Measurements from ENCODE around the gene ITSN1.
"Not testable (repeated sequence)": the region's sequence is repeated elsewhere in the genome, so short reads cannot be mapped to it uniquely, and the experiment has no call there.

The ITSN1 gene

GRCh38 chr21:33642027-33642895 is at the start of gene ITSN1:
TSS of gene ITSN1 (plus strand) at chr21:33642501. CDS start at chr21:33718829, 76,328 bp downstream.
- DNase-seq = peak; percentile 97

- DNase-seq = no peak
Measured at GRCh38 chr21:33598051-33598450, 44.2 kb upstream of the ITSN1 start.

DNA sequence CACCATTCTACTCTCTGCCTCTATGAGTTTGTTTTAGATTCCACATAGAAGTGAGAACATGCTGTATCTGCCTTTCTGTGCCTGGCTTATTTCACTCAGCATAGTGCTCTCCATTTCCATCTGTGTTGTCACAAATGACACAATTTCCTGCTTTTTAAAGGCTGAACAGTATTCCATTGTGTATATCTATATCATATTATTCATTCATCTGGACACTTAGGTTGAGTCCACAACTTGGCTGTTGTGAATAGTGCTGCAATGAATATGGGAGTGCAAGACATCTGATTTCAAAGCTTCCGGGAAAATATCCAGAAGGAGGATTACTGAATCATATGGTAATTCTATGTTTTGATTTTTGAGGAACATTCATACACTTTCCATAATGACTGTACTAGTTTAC is 33.7 kb upstream of the ITSN1 start:
- no peak for DNase-seq

DNA sequence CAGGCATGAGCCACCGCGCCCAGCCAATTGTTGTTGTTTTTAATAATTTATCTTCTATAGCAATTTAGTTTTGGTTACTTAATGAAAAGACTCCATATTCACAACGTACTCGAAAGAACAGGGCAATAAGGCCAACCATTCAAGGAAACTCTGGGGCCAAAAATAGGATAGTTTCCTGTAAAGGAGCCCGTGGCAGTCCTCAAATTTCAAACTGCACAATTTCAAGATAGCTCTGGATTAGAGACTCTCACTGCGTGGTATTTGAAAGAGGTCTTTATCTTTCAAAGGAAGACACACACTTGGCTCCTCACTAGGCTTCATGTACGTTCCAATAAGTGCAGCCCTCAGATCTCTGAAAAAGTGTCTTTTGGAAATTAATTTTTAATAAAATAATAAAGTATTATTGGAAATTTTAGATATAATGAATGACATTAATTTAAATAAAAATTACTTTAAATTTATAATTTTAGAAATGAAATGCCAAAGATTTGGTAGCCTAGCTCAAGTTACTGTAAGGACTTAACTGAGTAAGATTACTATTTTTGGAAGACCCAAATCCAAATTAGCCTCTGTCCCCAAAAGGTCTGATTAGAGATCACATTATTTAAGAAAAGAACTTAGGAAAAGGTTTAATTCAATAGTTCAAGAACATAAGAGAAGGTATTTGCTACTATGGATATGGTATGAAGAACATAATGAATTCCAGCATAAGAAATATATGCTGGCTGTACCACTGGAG is 31.1 kb upstream of the ITSN1 start:
- DNase-seq = no peak

DNA sequence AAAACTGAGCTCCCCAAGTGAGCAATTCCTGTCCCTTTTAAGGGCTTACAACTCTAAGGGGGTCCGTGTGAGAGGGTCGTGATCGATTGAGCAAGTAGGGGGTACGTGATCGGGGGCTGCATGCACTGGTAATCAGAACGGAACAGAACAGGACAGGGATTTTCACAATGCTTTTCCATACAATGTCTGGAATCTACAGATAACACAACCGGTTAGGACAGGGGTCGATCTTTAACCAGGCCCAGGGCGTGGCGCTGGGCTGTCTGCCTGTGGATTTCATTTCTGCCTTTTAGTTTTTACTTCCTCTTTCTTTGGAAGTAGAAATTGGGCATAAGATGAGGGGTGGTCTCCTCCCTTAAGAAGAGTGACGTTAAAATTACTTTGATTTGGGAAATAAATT is 24.7 kb upstream of the ITSN1 start:
- DNase-seq = not testable (repeated sequence)

DNA sequence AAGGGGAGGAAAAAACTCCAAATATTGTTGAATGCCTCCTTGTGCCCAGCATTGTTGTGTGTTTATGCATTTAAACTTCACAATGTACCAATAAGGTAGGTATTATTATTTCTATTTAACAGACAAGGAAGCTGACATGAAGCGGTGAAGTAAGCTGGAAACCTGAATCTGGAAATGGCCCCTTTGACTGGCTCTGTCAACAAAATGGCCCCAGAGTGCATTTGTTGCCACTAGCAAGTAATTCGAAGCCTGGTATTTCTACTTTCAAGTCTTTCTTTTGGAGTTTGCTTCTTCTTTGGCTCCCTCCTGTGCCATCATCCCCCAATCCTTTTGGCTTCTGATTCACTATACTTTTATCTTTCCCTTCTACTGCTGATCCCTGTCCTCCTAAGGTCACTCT is 23.9 kb upstream of the ITSN1 start:
- DNase-seq = no peak

DNA sequence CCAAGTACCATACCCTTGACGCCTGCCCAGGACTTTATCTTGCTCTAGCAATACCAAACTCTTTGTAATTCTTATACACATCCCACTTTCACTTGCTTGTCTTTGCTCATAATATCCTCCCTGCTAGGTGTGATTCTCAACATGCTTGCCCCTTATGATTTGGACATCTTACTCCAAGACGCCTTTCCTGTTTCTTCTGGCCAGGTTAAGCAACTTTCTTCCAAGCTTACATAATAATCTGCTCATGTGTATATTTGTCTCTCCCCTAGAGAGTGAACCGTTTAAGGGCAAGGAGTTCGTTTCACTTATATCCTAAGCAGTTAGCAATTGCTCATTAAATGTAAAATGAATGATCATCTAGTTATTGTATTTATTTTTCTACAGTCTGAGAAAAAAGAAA is 22.6 kb upstream of the ITSN1 start:
- DNase-seq = no peak

- no peak for DNase-seq
Measured at GRCh38 chr21:33622253-33622652, 20.0 kb upstream of the ITSN1 start.

DNA sequence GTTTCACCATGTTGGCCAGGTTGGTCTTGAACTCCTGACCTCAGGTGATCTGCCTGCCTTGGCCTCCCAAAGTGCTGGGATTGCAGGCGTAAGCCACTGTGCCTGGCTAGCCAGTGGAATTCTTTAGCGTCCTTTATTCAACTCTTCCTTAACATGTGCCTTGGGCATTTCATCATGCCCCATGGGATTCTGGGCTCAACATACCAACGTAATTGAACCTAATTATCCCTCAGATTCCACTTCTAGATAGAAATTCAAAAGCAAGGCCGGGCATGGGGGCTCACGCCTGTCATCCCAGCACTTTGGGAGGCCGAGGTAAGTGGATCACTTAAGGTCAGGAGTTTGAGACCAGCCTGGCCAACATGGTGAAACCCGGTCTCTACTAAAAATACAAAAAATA is 16.1 kb upstream of the ITSN1 start:
- not testable (repeated sequence) for DNase-seq

DNA sequence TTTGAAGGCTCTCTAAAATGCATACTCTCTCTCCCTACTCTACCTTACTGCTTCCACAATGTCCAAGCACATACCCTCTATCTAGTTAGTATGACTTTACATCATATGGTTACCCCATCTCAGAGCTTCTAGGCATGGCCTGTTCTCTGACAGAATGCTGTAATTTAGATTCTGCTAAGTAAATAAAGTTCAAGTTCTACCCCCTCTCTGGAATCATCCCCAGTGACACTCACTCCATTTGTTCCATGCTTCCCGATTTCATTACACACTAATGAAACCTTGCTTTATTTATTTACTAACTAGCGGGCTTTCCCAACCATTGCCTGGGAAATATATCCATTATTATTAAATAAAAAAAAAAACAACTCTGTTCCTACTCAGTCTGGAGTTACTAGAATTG is 8.0 kb upstream of the ITSN1 start:
- DNase-seq = no peak

GRCh38 chr21:33640697-33641351 is 1.5 kb upstream of the ITSN1 start:
- DNase-seq = no peak

DNA sequence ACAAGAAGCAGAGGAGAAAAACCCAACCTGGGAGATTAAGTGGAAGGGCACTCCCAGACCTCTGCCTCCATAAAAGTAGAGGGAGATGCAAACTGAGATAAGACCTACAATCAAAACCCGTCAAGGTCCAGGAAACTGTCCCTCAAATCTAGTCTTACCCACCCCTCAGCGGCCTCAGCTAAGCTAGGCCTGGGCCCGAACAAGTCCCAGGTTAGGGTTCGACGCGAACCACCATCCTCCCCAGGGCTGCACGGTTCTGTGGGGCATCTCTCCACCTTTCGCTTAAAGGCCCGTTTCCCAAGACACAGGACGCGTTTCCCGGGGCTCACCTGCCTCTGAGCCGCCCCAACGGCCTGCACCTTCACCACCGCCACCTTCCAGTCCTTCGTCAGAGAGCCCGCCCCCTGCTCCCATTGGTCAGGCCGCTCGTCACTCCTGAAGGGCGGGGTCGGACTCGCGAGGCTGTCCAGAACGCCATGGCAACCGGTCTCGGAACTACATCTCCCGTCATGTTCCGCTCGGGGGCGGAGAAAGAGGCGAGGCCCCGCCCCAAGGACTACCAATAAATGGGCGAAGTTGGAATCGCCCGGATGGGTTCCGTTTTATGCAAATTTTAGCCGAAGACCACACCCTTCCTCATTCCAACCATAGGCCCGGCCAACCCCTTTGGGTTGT is 812 bp upstream of the ITSN1 start, which contains the start of gene CRYZL1:
Gene CRYZL1, minus strand, starts transcription at position 390 of the 675 bp plus-strand sequence. CDS start 10,190 bp downstream, outside the sequence.
- peak; percentile 98 for DNase-seq

- DNase-seq = peak; percentile 9
Measured at GRCh38 chr21:33642896-33643657, 776 bp downstream of the ITSN1 start.

GRCh38 chr21:33643658-33644311 is 1.5 kb downstream of the ITSN1 start:
- DNase-seq = no peak

DNA sequence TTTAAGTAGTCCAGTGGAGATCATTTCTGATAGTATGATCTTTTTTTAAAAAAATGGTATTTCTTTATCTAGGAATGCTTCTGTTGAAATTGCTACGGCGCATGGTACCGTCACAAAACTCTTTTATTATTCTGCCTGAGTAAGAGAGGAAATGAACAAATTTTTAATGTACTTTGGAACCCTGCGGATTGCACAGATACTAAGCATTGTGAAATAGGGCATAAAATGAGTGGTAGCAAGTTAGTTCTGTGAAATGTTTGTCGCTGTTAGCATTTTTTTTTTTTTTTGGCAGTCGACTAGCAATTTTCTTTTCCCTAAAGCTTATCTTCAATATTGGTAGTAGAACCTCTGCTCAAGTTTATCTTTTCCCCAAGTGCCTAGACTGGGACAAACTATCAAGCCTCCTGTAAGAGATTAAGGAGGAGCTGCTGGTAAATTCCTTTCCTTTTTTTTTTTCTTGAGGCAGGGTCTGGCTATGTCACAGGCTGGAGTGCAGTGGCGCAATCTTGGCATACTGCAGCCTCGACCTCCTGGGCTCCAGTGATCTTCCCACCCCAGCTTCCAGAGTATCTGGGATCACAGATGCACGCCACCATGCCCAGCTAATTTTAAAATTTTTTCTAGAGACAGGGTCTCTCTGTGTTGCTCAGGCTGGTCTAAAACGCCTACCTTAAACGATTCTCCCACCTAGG is 2.2 kb downstream of the ITSN1 start:
- DNase-seq = no peak

GRCh38 chr21:33645730-33646129 is 3.4 kb downstream of the ITSN1 start:
- DNase-seq = no peak

GRCh38 chr21:33647587-33647986 is 5.3 kb downstream of the ITSN1 start:
- no peak for DNase-seq

GRCh38 chr21:33648555-33648954 is 6.3 kb downstream of the ITSN1 start:
- DNase-seq = no peak

DNA sequence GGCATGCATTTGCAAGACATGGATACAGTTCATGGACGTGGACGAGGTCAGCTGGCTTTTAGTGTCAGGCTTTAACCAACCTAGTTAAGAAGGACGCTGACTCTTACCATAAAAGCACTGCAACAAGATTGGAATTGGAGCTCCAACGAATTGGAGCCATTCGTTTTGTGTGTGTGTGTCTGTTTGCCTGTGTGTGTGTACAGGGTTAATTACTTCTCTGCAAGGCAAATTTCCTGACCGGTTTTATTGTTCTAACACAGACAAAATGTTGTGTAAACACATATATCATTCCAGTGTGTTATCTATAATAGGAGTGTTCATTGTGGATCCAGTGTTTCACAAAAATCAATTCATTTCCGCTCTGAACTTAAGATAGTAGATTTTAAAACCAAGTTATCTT is 7.9 kb downstream of the ITSN1 start:
- DNase-seq = peak; percentile 62

- DNase-seq = no peak
Measured at GRCh38 chr21:33650929-33651509, 8.7 kb downstream of the ITSN1 start.

Measured in NCI-H526 treated with DMSO at 0.1 percent for 48 hours (cell line).